ENCODE measurements around the gene YIPF1.
"Not testable (repeated sequence)": the region's sequence is repeated elsewhere in the genome, so short reads cannot be mapped to it uniquely, and the experiment has no call there.

The YIPF1 gene

GRCh38 chr1:53842347-53842746 lies 47.2 kb downstream of the YIPF1 start:
- no peak for DNase-seq (ENCODE audit: low read depth in 4 of 4, low spot score in 1 of 4)

DNA sequence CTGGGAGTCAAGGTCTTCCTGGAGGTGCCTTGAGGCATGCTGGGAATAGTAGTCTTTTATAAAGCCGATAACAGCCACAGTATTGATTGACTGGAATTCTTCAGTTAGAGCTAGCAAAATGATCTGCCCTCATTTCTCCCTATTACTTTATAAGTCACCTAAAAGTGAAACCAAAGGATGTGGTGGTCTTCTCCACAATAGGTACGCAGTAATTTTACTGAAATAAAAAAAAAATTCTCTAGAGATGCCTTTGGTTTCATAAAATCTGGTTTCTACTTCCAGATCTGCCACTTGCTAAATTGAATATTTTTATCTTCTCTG lies 51.0 kb downstream of the YIPF1 start:
- DNase-seq (ENCODE audit: low read depth in 4 of 4, low spot score in 1 of 4): no peak

GRCh38 chr1:53837924-53838653 lies 51.5 kb downstream of the YIPF1 start, which contains the start of gene NDC1:
Gene NDC1 (minus strand): TSS chr1:53838296. CDS start chr1:53838261, 35 bp downstream.
- peak; percentile 57 to 80 (median 70) for DNase-seq (ENCODE audit: low read depth in 4 of 4, low spot score in 1 of 4)

DNA sequence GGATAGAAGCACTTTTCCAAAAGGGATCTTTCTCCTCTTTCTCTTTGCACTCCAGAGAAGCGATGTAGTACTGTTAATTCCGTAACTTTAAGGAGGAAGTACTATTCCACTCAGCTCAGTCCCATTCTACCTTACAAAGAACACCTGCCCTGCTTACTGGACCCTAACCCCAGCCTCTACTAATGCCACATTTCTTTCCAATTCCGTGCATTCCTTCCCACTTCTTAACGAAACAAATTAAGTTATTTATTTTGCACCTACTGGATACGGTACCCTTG lies 52.0 kb downstream of the YIPF1 start:
- DNase-seq (ENCODE audit: low read depth in 4 of 4, low spot score in 1 of 4): no peak

DNA sequence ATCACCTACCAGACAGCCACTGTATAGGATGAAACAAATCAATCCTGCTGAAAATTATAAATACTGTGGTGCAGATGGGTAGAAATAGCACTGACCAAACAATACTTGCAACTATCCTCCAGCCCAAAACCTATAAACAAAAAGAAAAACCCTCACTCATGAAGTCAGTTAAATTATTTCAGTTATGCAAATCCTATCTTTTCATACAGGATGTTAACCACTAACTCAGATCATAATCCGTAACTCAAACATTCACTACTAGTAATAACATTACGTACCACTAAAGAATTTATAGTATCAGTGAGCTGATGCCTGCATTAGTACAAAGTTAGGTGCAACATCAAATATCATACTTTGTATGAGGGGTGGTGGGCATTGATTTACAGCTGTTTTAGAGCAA lies 54.1 kb downstream of the YIPF1 start:
- DNase-seq (ENCODE audit: low read depth in 4 of 4, low spot score in 1 of 4): no peak

GRCh38 chr1:53834776-53835175 lies 54.8 kb downstream of the YIPF1 start:
- no peak for DNase-seq (ENCODE audit: low read depth in 4 of 4, low spot score in 1 of 4)

- no peak for DNase-seq (ENCODE audit: low read depth in 4 of 4, low spot score in 1 of 4)
Measured at GRCh38 chr1:53833393-53833792, 56.2 kb downstream of the YIPF1 start.

GRCh38 chr1:53826367-53826766 lies 63.2 kb downstream of the YIPF1 start:
- no peak for DNase-seq (ENCODE audit: low read depth in 4 of 4, low spot score in 1 of 4)

DNA sequence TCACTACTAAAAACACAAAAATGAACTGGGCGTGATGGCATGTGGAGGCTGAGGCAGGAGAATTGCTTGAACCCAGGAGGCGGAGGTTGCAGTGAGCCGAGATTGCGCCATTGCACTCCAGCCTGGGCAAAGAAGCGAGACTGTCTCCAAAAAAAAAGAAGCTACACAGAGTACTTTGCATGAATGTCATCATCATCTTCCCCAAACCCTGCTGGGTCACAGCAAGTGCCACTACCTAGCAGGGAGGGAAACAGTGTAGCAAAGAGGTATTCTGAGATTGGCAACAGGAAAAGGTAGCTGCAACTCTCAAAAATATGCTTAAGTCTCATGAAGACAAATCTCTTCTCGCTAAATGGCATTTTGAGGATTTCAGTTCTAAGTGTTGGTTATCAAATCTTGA lies 64.3 kb downstream of the YIPF1 start:
- DNase-seq (ENCODE audit: low read depth in 4 of 4, low spot score in 1 of 4): no peak

DNA sequence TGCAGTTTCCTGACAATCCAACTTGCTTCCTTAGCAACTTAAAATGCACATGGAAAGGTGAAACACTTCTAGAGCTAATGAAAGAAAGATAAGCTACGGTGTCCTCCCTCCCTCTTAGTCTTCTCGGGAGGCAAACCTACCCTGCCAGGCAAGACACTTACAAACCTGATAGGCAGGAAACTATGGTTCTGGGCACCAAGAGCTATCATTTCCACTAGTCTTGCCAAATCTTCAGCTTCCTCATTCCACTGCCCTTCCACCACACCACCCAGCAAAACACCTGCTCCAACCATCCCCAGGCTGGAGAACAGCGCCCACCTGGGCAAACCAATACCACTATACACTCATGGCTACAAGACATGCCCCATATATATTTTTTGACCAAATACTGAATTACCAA lies 66.7 kb downstream of the YIPF1 start:
- no peak for DNase-seq (ENCODE audit: low read depth in 4 of 4, low spot score in 1 of 4)

DNA sequence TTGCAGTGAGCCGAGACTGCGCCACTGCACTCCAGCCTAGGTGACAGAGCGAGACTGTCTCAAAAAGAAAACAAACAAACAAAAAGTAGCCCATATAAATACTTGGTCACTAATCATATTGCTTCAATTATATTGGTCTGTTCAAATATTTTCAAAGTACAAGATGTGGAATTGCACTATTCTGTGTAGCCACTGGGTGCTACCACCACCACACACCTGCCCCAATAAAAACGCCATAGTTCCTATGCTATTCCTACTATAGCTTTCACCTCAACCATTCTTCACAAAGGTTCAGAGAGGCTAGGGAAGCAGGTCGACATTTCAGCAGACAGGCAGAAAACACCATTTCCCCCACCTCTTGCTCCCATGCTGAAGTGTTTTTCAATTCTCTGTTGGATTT lies 68.2 kb downstream of the YIPF1 start:
- DNase-seq (ENCODE audit: low read depth in 4 of 4, low spot score in 1 of 4): no peak

DNA sequence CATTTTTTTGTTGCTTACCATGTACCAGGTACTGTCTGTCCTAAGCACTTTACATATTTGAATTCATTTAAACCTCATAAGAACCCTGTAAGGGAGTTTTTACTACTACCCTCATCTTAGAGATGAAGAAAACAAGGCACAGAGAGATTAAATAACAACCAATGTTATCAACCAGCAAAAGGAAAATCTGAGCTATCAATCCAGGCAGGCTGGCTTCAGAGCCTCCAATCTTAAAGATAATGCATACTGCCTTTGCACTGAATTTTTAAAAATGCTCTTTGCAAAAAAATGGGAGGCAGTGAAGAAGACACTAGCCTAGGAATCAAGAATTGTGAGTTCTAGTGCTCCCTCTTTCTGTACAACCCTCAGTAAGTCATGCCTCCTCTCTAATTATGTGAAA lies 70.2 kb downstream of the YIPF1 start:
- no peak for DNase-seq (ENCODE audit: low read depth in 4 of 4, low spot score in 1 of 4)

DNA sequence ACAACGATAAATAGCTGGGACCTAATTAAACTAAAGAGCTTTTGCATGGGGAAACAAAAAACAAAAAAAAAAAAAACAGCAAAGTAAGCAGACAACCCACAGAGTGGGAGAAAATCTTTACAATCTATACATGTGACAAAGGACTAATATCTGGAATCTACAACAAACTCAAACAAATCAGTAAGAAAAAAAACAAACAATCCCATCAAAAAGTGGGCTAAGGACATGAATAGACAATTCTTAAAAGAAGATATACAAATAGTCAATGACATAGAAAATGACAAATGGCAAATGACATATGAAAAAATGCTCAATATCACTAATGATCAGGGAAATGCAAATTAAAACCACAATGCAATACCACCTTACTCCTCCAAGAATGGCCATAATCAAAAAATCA lies 73.0 kb downstream of the YIPF1 start:
- DNase-seq (ENCODE audit: low read depth in 4 of 4, low spot score in 1 of 4): not testable (repeated sequence)

- not testable (repeated sequence) for DNase-seq (ENCODE audit: low read depth in 4 of 4, low spot score in 1 of 4)
Measured at GRCh38 chr1:53815484-53815883, 74.1 kb downstream of the YIPF1 start.

GRCh38 chr1:53811414-53811851 lies 78.2 kb downstream of the YIPF1 start:
- peak in 1 of 4 experiments; percentile 6 for DNase-seq (ENCODE audit: low read depth in 4 of 4, low spot score in 1 of 4)

DNA sequence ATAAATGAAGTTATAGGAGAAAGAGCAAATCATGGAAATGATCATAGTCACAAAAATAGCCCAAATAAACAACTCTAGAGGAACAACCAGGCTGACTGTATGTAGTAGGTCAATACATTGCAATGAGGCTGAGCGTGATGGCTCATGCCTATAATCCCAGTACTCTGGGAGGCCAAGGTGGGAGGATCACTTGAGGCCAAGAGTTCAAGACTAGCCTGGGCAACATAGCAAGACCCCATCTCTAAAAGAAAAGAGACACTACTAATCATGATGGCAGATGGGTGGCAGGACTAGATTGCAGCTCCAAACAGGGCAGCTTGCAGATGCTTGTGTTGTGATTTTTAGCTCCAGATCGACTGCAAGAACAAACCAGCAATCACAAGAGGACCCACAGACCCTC lies 79.1 kb downstream of the YIPF1 start:
- no peak for DNase-seq (ENCODE audit: low read depth in 4 of 4, low spot score in 1 of 4)

- no peak for DNase-seq (ENCODE audit: low read depth in 4 of 4, low spot score in 1 of 4)
Measured at GRCh38 chr1:53810007-53810406, 79.6 kb downstream of the YIPF1 start.

DNA sequence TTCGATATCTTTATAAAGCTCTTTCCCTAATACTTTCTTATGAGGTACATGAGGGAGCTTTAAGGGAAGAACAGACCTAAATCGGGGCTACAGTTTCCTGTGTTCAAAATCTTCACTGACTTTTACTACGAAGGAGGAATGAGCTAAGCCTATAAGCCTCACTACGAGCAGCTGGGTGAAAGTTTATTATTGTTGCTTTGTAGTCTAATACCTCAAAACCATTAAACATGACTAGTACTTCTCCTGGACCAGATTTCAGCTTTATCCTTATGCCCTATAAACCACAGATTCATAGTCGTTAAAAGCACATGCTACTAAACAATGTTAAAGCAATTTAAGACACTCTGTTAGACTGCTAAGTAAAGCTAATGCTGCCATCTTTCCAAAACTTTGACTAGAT lies 81.7 kb downstream of the YIPF1 start:
- no peak for DNase-seq (ENCODE audit: low read depth in 4 of 4, low spot score in 1 of 4)

DNA sequence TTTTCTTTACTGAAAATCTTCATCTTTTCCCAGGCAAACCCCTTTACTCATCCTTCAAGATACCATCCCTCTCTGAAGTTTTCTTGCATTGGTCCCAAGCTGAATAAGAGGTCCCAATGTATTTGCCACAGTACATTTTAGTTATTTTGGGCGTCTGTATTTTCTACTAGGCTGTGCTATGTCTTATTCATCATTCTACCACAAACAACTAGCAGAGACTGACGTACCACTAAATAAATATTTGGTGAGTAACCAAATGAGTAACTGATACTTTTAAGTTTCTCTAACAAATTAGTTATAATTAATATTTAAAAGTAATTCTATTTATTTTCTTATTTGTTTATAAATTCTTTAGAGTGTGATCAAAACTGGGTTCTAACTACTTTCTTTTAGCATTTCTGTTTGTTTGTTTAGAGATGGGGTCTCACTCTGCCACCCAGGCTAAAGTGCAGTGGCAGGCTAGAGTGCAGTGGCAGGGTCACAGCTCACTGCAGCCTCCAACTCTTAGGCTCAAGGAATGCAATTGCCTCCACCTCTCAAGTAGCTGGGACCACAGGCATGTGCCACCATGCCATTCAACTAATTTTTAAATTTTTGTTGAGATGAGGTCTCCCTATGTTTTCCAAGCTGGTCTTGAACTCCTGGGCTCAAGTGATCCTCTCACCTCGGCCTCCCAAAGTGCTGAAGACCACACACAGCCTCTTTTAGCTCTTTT lies 84.6 kb downstream of the YIPF1 start:
- no peak for DNase-seq (ENCODE audit: low read depth in 4 of 4, low spot score in 1 of 4)

DNA sequence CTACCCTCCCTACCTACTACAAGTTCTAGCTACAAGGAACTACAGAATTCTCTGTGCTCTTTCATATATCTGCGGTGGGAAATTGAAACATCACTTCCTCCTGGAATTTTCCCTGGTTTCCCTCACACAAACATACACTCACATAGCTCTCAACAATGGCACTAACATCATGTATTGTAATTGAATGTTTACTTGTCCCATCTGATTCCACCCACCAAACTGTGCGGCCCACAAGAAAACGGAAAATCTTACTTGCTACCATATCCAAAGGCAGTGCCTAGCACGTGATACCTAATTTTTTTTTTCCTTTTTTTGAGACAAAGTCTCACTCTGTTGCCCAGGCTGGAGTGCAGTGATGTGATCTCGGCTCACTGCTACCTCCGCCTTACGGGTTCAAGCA lies 85.4 kb downstream of the YIPF1 start:
- no peak for DNase-seq (ENCODE audit: low read depth in 4 of 4, low spot score in 1 of 4)
